ENCODE data around the gene B9D2.

DNA sequence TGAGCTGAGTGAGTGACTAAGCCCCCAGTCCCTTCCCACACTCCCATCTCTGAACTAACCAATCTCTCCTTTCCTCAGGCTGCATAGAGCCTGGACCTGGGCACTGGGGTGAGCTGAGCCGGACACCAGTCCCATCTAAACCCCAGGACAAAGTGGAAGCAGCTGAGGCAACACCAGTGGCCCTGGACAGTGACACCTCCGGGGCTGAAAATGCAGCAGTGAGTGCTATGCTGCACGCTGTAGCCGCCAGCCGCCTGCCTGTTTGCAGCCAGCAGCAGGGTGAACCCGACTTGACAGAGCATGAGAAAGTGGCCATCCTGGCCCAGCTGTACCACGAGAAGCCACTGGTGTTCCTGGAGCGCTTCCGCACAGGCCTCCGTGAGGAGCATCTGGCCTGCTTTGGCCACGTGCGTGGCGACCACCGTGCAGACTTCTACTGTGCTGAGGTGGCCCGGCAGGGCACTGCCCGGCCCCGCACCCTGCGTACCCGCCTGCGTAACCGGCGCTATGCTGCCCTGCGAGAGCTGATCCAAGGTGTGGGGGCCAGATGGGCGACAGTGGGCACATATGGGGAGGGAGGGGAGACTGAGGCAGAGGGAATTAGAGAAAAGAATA is 47.5 kb downstream of the B9D2 start:
- TF ChIP-seq POLR2A (IDR thresholded peaks at IDR 0.05) (no peak), CTCF (IDR thresholded peaks at IDR 0.05) (no peak)

Measured in breast epithelium (tissue), 3 donors.